Stimulated activated CD8-positive, alpha-beta memory T cell treated with anti-CD3 and anti-CD28 coated beads, Interleukin-7, amount 100 ng/mL, for 24 hours (primary cell): ENCODE results near the gene FAM219A.

Source experiments
- DNase-seq: peaks from one replicate; pipeline ENCODE4 v3.0.0-alpha.2; 2020; ENCODE audit warnings: low read depth

The FAM219A gene

DNA sequence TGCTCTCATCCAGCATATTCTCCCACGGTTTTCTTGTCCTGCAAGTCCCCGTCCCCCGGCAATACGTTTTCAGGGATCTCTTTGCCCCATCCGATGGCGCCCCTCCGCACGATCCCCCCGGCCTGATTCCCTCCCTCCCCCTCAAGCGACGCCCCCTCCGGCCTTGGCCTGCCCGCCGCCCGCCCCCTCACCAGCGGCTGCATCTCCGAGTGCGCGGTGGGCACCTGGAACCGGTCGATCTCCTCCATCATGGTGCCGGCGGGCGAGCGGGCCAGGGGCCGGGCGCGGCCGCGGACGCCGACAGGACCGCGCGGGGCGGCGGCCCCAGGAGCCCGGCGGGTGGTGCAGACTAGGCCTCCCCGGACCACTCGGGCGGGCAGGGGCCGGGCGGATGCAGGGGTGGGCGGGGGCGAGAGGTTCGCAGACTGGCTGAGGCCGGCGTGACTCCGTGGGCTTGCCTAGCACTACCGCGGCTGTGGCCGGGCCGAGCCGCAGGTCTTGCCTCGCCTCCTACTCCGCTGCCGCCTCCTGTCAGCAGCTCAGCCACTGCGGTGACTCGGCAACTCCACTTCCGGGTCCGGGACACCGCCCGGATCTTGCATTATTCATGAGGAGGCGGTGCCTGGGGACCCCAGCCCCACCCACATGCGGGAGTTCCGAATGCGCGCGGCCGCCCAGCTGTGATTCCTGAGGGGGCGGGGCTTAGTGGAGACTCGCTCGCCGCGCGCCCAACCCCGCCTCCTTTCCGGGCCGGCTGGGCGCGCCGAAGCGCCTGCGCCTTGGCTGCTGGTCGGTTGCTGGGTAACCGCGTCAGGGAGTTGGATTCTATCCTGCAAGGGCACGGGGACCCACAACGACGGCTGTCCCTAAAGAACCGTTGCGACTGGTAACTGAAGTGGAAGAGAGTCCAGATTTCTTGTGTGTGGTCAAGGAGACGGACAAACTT lies at the start of gene FAM219A, which contains the start of gene DNAI1:
Gene FAM219A (minus strand): TSS at position 558 of the 946 bp plus-strand sequence. CDS start 307 bp downstream, at position 251.
Gene DNAI1 (plus strand): TSS at position 793 of the 946 bp plus-strand sequence. CDS start 201 bp downstream, outside the sequence.
- DNase-seq = peak; percentile 96

DNA sequence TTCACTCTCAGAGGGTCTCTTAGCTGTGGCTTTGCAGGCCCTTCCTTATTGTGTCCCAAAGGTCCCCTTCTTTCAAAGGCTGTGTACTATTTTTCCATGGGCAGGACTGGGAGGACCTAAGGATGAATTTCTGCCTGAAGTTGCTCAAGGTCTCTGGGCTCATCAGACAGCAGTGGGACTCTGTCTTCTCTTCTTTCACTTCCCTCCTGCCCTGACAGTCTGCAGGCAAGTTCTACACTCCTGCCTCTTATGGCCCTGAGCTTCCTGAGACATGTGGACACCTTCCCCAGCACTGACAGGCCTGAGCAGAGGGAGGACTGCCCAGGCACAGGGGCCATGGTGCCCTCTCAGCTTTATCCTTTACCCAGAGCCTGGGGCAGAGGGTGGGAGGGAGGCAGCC lies 49.6 kb upstream of the FAM219A start:
- no peak for DNase-seq

- no peak for DNase-seq
Observed at GRCh38 chr9:34507556-34507955, 49.2 kb upstream of the FAM219A start.

DNA sequence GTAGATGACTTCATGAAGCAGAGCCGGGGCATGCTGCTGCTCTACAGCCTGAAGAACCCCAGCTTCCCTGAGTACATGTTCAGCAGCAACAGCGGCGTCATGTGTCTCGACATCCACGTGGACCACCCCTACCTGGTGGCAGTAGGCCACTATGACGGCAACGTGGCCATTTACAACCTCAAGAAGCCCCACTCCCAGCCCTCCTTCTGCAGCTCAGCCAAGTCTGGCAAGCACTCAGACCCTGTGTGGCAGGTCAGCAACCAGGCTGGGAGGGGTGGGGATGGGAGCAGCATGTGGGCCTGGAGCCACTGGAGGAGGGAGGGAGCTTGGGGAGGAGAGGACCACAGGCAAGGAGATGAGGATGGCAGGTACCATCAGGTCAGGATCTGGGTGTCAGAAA lies 48.3 kb upstream of the FAM219A start:
- DNase-seq = no peak

GRCh38 chr9:34505370-34506120 lies 47.2 kb upstream of the FAM219A start:
- no peak for DNase-seq

GRCh38 chr9:34503406-34503805 lies 45.0 kb upstream of the FAM219A start:
- DNase-seq = no peak

- DNase-seq = no peak
Observed at GRCh38 chr9:34502891-34503290, 44.5 kb upstream of the FAM219A start.

- DNase-seq = no peak
Observed at GRCh38 chr9:34502471-34502870, 44.1 kb upstream of the FAM219A start.

- DNase-seq = no peak
Observed at GRCh38 chr9:34501889-34502425, 43.6 kb upstream of the FAM219A start.

- DNase-seq = no peak
Observed at GRCh38 chr9:34501372-34501771, 43.0 kb upstream of the FAM219A start.

- peak; percentile 70 for DNase-seq
Observed at GRCh38 chr9:34500623-34501267, 42.4 kb upstream of the FAM219A start.

DNA sequence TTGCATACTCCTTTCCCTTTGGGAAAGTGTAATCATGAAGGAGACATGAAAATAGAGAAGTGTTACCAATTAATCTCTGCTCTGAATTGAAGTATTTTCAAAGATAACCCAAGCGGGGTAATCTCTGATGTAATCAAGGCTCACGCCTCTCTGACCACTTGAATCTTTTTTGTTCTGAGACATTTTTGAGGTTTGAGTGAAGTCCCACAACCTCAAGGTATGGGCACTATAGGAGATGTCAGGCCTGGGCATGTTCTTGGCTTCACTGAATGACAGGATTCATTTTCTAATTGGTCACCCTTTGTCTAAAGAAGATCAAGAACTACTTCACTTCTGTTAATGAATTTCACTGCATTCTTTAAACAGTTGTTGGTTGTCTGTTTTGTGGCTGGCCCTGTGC lies 40.7 kb upstream of the FAM219A start:
- DNase-seq = no peak

GRCh38 chr9:34498553-34498952 lies 40.2 kb upstream of the FAM219A start:
- no peak for DNase-seq

GRCh38 chr9:34496149-34496712 lies 37.9 kb upstream of the FAM219A start:
- DNase-seq = no peak

DNA sequence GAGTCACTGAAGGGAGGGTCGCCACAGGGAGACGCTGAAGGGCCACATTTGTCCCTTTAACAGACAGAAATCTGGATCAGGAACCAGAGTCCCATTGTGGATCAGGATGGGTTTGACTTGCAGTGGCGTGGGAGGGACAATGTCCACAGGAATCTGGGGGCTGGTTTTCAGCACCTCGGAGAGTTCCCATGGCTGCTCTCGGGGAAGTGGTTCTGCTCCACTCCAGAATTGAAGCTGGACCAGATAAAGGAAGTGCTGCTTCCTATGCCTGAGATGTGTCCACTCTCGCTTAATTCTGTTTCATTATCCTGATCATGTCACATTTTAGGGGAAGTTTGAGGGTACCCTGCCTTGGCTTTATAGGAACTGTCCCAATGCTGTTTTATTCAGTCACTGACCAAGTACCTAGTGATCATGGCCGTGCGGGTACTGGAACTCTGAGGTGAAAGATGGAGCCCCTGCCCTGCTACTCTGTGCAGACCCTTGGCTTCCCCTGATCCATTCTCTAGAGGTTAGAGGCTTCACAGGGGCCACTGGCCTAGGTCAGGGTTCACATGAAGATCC lies 35.7 kb upstream of the FAM219A start:
- no peak for DNase-seq

DNA sequence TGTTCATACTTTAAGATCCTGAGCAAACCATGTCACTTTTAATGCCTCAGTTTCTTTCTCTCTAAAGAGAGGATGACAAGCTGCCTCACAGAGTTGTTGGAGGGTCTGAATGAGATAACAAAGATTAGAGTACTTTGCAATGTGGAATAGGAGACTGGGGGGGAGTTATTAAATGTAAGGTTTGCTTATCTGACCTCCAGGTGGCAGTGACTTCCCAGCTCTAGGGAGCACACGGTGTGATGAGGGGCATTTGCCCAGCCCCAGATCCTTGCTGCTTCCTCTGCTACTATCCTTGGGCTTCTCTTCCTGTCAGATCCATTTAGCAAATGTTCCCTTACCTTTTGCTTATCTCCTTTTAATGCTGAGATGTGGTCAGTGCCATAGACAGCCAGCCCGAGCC lies 33.7 kb upstream of the FAM219A start:
- no peak for DNase-seq

- no peak for DNase-seq
Observed at GRCh38 chr9:34491596-34491995, 33.2 kb upstream of the FAM219A start.

DNA sequence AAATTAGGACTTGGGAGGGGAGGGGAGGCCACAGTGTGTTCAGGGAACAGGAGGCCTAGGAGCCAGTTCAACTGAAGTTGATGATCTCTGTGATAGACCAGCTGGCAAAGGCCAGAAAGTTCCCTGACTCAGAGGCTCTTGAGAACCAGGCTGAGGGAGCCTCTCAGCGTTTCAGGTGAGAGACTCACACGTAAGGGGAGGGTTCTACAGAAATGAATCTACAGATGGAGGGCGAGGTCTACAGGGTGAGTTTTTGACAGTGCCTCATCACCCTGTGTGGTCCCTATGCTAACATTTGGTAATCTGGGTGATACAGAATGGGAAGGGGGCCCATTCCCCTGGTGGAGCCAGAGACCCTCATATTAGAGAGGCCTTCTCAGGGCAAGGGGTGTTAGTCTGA lies 32.4 kb upstream of the FAM219A start:
- no peak for DNase-seq

GRCh38 chr9:34490360-34490759 lies 32.0 kb upstream of the FAM219A start:
- DNase-seq = no peak

GRCh38 chr9:34486572-34486971 lies 28.2 kb upstream of the FAM219A start:
- no peak for DNase-seq

DNA sequence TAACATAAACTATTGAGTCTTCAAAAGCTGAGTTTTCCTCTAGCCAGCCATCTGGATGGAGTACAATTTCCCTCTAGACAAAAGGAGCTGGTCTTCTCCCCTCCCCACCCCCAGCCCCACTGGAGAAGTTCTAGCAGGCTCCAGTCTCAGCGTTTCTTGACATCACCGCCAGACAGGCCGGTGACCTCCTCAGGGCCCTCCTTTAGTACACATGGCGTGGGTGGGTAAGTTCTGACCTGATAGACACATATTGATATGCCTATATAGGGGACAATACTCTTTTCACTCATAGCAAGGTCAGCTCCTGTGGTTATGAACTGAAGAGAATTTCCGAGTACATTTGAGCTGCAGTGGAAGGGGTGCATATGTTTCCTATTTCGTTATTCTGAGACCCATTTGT lies 27.5 kb upstream of the FAM219A start:
- DNase-seq = no peak
